Endodermal cell (in vitro differentiated cells): ENCODE measurements around the gene NDST1. TPM values are rescaled to one million over a fixed set of nuclear protein-coding genes. Genes with fewer than 3 reads are reported as not detected.

ENCODE experiments used
- DNase-seq: peaks from one replicate; pipeline ENCODE4 v3.0.0-alpha.2; 2017
- H3K27ac ChIP-seq: 2 replicates; pipeline ENCODE4 v1.5.1; 2013; ENCODE audit warnings: mild to moderate bottlenecking, low read depth, low read length, moderate library complexity
- H3K27me3 ChIP-seq: 2 replicates; pipeline ENCODE4 v1.6.1; 2013; ENCODE audit warnings: mild to moderate bottlenecking, low read length, moderate library complexity; ENCODE audit not compliant: insufficient read depth, control insufficient read depth, poor library complexity, severe bottlenecking
- H3K36me3 ChIP-seq: 2 replicates; pipeline ENCODE4 v1.7.0; 2013; ENCODE audit warnings: mild to moderate bottlenecking, low read length, moderate library complexity; ENCODE audit not compliant: control insufficient read depth, insufficient read depth
- H3K4me1 ChIP-seq: one replicate; pipeline ENCODE4 v1.7.0; 2013; ENCODE audit warnings: low read length; ENCODE audit not compliant: control insufficient read depth, insufficient read depth
- H3K4me3 ChIP-seq: 2 replicates; pipeline ENCODE4 v1.5.1; 2013; ENCODE audit warnings: mild to moderate bottlenecking, low read length, moderate library complexity
- H3K9ac ChIP-seq: 2 replicates; pipeline ENCODE4 v1.6.1; 2013; ENCODE audit warnings: mild to moderate bottlenecking, low read length, moderate library complexity; ENCODE audit not compliant: poor library complexity, severe bottlenecking; ENCODE audit errors: extremely low read depth
- H3K9me3 ChIP-seq: 2 replicates; pipeline ENCODE4 v1.6.1; 2013; ENCODE audit warnings: mild to moderate bottlenecking, low read length, moderate library complexity; ENCODE audit not compliant: control insufficient read depth
- H3K27ac Mint-ChIP-seq: 2 replicates; pipeline ENCODE4 v1.8.0; 2020; ENCODE audit warnings: mixed read lengths
- H3K27me3 Mint-ChIP-seq: 2 replicates; pipeline ENCODE4 v1.8.0; 2021; ENCODE audit warnings: mild to moderate bottlenecking, mixed read lengths; ENCODE audit not compliant: insufficient read depth
- H3K36me3 Mint-ChIP-seq: 2 replicates; pipeline ENCODE4 v1.8.0; 2020; ENCODE audit warnings: low read depth, mixed read lengths
- H3K4me1 Mint-ChIP-seq: 2 replicates; pipeline ENCODE4 v1.8.0; 2020; ENCODE audit warnings: mixed read lengths
- H3K4me3 Mint-ChIP-seq: 2 replicates; pipeline ENCODE4 v1.8.0; 2020; ENCODE audit warnings: mild to moderate bottlenecking, moderate library complexity, mixed read lengths
- H3K9me3 Mint-ChIP-seq: 2 replicates; pipeline ENCODE4 v1.8.0; 2020; ENCODE audit warnings: mild to moderate bottlenecking, mixed read lengths
- CTCF ChIP-seq: fragments of 200-600 bp; sonication (generic); conservative IDR thresholded peaks from 2 replicates; pipeline ENCODE4 v1.5.0; 2021; ENCODE audit warnings: antibody characterized with exemption, mild to moderate bottlenecking
- WGBS, 2 experiments: methylation state at CpG; one replicate each; pipeline versions ENCODE4 v1.1.5 to v1.1.7; 2013; ENCODE audit warnings: missing lambda C conversion rate in 2 of 2, mixed read lengths in 1 of 2; ENCODE audit not compliant: insufficient coverage in 1 of 2, insufficient read length in 1 of 2; 5-methylcytosine and 5-hydroxymethylcytosine counted together
- total RNA-seq, 2 donors: library from RNA; stranded (reverse); fragmentation: NEBNext Ultra II Directional in 1 of 2; extraction: Animal tissue kit (Norgen Biotek cat#: 25700) in 1 of 2; gene quantifications; 2 replicates in 1 of 2; 3 replicates in 1 of 2; pipeline ENCODE4 v1.2.1, GENCODE V29; 2021

The NDST1 gene
- total RNA-seq, 2 donors from 2014 or later: 53.3 to 71.7 TPM

- H3K27ac ChIP-seq: peak overlapping the region; percentile 98
- no peaks in the 10 kb centered on the region for H3K27me3 Mint-ChIP-seq
- peak overlapping the region; percentile 73 for H3K4me3 Mint-ChIP-seq
- peak overlapping the region; percentile 84 for H3K4me3 ChIP-seq
- WGBS, 2 experiments: 80 to 83% methylated on average over 4 to 10 of the region's 10 CpGs
- peaks cover 14% of the 10 kb centered on the region for H3K4me1 ChIP-seq
- H3K27ac Mint-ChIP-seq: peak overlapping the region; percentile 75
- TF ChIP-seq CTCF: no peak
- peak overlapping the region; percentile 83 for H3K9ac ChIP-seq
- H3K36me3 Mint-ChIP-seq: peaks cover 8% of the 10 kb centered on the region
- H3K36me3 ChIP-seq: peaks cover 6% of the 10 kb centered on the region
- DNase-seq: no peak
- H3K9me3 Mint-ChIP-seq: no peaks in the 10 kb centered on the region
- H3K4me1 Mint-ChIP-seq: peaks cover 57% of the 10 kb centered on the region
- H3K27me3 ChIP-seq: no peaks in the 10 kb centered on the region
- H3K9me3 ChIP-seq: no peaks in the 10 kb centered on the region
Observed at GRCh38 chr5:150487199-150488061, 20.5 kb upstream of the NDST1 start.

- Mint-ChIP-seq H3K27ac (peak overlapping the region; percentile 67), H3K36me3 (peaks cover 11% of the 10 kb centered on the region), H3K27me3 (no peaks in the 10 kb centered on the region), H3K4me3 (no peak overlapping the region), H3K4me1 (peaks cover 54% of the 10 kb centered on the region), H3K9me3 (no peaks in the 10 kb centered on the region)
- TF ChIP-seq CTCF: no peak
- H3K9me3 ChIP-seq: no peaks in the 10 kb centered on the region
- peaks cover 14% of the 10 kb centered on the region for H3K4me1 ChIP-seq
- no peak overlapping the region for H3K27ac ChIP-seq
- peaks cover 6% of the 10 kb centered on the region for H3K36me3 ChIP-seq
- DNase-seq: no peak
- no peak overlapping the region for H3K4me3 ChIP-seq
- no peak overlapping the region for H3K9ac ChIP-seq
- WGBS, 2 experiments: 87 to 90% methylated on average over 6 to 11 of the region's 11 CpGs
- no peaks in the 10 kb centered on the region for H3K27me3 ChIP-seq
Observed at GRCh38 chr5:150488519-150489359, 19.2 kb upstream of the NDST1 start.

DNA sequence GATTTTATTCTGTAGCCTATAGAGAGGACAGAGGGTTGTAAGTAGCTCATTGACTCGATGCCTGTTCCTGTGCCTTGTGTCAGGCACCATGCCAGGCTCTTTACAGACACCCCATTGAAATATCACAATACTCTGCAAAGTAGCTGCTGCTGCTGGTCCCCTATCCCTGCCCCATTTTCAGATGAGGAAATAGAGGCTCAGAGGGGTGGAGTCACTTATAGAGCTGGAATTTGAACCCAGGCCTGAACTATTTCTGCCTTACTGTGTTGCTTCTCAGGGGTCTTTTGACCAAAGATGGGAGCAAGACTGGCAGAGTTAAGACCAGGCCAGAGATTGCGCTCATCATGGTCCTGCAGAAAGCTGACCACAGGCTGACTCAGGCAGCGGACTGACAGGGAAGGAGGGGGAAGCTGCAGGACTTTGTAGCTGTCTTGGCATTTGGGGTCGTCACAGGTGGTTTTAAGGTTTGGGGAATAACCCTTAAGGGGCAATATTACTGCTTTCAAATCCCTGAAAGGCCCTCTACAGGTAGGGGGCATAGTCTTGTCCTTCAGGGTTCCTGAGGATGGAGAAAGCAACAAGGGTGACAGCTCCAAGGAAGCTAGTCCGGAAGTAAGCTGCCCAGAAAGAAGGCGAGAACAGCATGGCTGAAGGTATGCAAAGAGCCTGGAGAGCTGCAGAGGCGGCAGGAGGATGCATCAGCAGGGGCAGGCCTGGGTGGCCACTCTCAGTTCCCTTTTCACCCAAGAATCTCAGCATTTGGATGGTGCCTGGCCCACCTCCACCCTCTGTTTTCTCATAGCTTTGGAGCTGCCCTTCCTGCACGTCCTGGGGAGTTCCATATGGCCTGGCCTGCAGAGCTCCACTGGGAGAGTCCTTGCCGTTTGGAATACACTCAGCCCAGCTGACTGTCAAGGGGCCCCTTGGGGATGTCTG lies 18.3 kb upstream of the NDST1 start:
- Mint-ChIP-seq H3K4me3 (no peak overlapping the region), H3K9me3 (no peaks in the 10 kb centered on the region), H3K27me3 (no peaks in the 10 kb centered on the region), H3K27ac (peak overlapping the region; percentile 79), H3K36me3 (peaks cover 11% of the 10 kb centered on the region), H3K4me1 (peaks cover 54% of the 10 kb centered on the region)
- Histone ChIP-seq H3K4me3 (no peak overlapping the region), H3K36me3 (peaks cover 6% of the 10 kb centered on the region), H3K4me1 (peaks cover 14% of the 10 kb centered on the region), H3K27ac (no peak overlapping the region), H3K27me3 (no peaks in the 10 kb centered on the region), H3K9me3 (no peaks in the 10 kb centered on the region), H3K9ac (no peak overlapping the region)
- peak; percentile 77 for DNase-seq
- peak; percentile 31 for TF ChIP-seq CTCF
- 76 to 84% methylated on average over 4 to 9 of the region's 9 CpGs for WGBS, 2 experiments
